ENCODE measurements around the gene MAP3K4.

Gene MAP3K4, protein sequence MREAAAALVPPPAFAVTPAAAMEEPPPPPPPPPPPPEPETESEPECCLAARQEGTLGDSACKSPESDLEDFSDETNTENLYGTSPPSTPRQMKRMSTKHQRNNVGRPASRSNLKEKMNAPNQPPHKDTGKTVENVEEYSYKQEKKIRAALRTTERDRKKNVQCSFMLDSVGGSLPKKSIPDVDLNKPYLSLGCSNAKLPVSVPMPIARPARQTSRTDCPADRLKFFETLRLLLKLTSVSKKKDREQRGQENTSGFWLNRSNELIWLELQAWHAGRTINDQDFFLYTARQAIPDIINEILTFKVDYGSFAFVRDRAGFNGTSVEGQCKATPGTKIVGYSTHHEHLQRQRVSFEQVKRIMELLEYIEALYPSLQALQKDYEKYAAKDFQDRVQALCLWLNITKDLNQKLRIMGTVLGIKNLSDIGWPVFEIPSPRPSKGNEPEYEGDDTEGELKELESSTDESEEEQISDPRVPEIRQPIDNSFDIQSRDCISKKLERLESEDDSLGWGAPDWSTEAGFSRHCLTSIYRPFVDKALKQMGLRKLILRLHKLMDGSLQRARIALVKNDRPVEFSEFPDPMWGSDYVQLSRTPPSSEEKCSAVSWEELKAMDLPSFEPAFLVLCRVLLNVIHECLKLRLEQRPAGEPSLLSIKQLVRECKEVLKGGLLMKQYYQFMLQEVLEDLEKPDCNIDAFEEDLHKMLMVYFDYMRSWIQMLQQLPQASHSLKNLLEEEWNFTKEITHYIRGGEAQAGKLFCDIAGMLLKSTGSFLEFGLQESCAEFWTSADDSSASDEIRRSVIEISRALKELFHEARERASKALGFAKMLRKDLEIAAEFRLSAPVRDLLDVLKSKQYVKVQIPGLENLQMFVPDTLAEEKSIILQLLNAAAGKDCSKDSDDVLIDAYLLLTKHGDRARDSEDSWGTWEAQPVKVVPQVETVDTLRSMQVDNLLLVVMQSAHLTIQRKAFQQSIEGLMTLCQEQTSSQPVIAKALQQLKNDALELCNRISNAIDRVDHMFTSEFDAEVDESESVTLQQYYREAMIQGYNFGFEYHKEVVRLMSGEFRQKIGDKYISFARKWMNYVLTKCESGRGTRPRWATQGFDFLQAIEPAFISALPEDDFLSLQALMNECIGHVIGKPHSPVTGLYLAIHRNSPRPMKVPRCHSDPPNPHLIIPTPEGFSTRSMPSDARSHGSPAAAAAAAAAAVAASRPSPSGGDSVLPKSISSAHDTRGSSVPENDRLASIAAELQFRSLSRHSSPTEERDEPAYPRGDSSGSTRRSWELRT (N-terminal part only)

DNA sequence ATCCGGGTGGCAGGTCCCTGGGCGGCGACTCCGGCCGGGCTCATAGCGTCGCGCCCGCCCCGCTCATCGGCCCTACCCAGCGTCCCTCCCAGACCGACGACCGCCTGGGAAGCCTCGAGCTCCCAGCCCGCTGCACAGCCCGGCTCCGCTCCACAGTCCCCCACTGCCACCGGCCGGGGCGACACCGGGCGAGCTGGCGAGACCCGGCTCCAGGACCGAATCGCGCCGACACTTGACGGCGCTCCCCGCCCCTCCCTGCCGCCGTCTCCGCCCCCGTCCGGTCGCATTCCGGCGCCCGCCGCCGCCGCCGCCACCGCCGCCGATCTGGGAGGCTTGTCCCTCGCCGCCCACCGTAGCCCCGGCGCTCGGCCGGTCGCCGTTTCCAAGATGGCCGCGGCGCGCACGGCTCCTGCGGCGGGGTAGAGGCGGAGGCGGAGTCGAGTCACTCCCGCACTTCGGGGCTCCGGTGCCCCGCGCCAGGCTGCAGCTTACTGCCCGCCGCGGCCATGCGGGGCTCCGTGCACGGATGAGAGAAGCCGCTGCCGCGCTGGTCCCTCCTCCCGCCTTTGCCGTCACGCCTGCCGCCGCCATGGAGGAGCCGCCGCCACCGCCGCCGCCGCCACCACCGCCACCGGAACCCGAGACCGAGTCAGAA, at the start of gene MAP3K4:
Gene MAP3K4, plus strand, starts transcription at position 364 of the 655 bp plus-strand sequence. Its CDS starts 163 bp downstream, at position 527.
- DNase-seq (ENCODE audit: low read depth) = peak; percentile 73

- DNase-seq (ENCODE audit: low read depth) = no peak
Observed at GRCh38 chr6:160943997-160944396, 47.6 kb upstream of the MAP3K4 start.

DNA sequence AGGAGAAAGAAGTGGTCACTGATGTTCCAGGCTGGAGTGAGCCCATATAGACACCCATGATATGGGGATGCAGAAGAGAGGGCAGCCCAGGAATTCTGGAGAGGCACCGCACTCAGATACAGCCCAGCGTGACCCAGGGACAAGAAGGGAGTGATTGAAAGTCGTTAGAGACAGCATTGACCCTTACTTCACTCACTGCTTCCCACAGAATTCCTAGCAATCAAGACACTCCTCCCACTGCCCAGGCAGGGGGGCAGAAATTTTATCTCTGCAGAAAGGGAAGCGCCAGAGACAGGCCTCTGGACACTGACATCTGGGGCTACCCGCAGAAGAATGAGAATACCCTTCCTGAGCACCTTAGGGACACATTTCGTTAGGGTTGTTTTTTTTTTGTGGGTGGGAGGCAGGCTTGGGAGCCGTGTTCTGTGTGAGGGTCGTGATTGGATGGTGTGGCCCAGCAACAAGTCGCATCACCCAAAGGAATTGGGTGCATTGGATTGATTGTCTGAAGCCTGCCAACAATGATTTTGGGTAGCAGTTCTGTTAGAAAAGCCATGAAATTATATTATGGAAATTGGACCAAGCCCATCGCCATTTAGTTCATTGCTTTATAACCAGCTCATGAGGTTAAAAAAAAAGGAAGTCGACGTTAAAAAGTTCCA, 45.9 kb upstream of the MAP3K4 start:
- DNase-seq (ENCODE audit: low read depth) = no peak

DNA sequence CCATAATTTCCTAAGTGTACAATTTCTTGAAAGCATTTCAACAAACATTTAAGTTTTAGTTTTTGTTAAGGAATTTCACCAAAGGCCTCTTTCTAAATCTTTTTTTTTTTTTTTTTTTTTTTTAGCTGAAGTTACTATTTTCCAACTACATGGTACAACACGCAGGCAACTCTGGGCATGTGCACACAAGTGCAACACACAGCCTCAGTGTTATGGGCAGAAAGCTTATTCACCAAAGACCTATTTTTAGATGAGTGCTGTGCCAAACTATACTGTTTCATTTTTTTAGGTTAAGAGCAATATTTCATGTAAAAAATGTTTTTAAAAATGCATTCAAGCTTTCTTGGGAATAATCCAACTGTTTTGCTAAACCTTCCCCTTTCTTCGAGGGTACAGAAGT, 42.0 kb upstream of the MAP3K4 start:
- no peak for DNase-seq (ENCODE audit: low read depth)

- no peak for DNase-seq (ENCODE audit: low read depth)
Observed at GRCh38 chr6:160950507-160950906, 41.1 kb upstream of the MAP3K4 start.

DNA sequence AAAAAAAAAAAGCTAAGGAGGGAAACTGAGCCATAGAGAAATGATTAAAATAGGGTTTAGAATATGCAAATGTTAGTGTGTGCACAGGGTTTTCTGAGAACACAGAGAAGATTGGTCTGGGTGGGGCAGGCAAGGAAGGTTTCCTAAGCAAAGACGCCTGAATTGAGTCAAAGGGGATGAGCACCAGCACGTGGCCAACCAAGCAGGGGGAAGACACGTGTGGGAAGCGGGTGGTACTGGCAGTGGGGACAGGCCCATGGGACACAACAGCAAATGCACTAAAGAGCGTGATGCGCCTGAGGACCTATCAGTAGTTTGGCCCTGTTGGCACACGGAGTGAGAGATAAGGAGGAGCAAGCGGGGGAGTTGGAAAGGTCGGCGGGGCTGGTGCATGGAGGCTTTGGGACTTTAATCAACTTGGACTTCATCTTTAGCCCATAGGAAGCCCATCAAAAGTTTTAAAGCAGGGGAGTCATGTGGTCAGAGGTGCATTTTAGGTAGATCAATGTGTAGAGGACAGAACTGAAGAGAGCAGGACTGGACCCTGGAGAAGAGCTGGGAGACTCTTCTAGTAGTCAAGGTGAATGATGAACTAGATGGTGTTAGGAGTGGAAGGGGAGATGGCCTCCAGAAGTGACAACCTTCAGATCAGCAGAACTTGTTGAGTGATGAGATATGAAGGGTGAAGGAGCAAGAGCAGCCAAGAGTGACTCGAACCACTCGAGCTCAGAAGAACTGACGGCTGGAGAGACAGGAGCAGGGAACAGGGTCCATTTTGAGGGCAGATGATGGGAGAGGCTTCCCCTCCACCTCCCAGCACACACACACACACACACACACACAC, 40.2 kb upstream of the MAP3K4 start:
- DNase-seq (ENCODE audit: low read depth) = no peak

- no peak for DNase-seq (ENCODE audit: low read depth)
Observed at GRCh38 chr6:160952633-160953281, 38.8 kb upstream of the MAP3K4 start.

DNA sequence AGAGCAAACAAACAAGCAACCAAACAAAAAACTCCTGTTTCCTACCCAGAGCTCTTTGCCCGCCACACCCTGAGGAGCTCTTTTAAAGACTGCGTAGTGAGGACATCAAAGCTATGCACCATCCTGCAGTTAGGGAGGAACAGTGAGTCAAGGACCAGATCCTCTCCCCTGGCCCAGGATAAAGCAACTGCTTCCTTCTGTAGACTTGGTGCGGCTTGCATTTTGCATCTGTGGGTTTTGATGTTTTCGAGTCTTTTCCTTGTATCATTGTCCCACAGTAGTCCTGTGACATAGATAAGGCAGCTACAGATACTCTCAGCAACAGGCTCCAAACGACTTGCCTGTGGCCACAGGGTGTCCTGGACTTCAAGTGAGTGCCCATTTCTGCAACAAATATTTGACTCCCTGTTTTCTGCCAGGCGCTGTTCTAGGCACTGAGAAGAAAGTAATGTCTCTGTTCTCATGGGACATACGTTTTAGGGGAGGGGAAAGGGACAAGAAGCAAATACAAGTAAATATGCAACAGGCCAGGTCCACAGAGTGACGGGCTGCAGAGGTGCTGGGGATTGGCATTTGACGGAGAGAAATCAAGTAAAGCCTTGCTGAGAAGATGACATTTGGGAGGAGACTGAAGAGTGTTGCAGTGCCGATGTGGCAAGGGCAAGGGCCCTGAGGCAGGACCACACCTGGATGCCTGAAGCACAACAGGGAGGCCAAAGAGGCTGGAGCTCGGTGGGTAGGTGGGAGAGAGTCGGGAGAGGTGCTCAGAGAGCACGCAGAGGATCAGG, 35.9 kb upstream of the MAP3K4 start:
- no peak for DNase-seq (ENCODE audit: low read depth)

DNA sequence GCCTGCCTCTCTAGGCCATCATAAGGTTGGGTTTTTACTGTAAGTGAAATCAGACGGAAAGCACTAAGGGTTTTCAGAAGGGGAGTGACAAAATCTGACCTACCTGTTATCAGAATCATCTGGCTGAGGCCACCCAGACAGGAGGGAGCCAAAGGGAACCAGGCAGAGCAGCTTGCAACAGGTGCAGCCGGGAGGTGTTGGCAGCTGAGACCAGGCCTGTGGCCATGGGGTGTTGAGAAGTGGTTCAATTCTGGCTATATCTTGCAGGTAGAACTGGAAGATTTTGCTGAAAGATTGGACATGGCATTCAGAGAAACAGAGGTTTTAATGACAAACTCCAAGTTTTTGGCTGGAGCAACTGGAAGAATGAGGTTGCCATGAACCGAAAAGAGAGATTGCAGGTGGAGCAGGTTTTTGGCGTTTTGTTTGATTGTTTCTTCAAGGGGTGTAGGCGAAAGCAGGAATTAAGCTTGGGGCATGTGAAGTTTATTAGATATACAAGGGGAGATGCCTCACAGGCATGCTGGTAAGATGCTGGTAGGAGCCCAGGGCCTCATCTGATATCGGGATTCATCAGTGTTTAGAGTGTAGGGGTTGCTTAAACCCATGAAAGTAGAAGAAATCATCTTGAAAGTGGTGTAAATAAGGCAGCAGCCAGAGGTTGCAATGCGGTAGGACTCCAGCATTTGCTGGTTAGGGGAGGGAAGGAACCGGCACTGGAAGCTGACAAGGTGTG, 35.1 kb upstream of the MAP3K4 start:
- DNase-seq (ENCODE audit: low read depth) = no peak

GRCh38 chr6:160959726-160960435, 31.7 kb upstream of the MAP3K4 start:
- DNase-seq (ENCODE audit: low read depth) = no peak

GRCh38 chr6:160960839-160961238, 30.7 kb upstream of the MAP3K4 start:
- no peak for DNase-seq (ENCODE audit: low read depth)

- DNase-seq (ENCODE audit: low read depth) = no peak
Observed at GRCh38 chr6:160962835-160963623, 28.5 kb upstream of the MAP3K4 start.

DNA sequence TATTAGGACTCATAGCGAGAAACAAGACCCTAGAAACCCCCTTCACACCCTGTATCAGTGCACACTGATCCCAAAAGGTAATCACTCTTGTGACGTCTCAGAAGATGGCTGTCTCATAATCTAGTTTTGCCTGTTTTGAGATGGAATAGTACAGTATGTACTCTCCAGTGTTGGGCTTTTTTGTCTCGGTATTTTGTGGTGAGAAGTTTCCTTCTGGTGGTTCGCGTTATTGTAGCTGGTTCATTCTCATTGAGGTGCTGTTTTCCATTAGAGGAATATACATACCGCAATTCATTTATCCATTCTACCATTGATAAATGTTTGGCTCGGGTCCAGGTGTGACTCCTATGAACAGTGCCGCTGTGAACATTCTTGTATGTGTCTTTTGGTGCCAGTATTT, 27.9 kb upstream of the MAP3K4 start:
- no peak for DNase-seq (ENCODE audit: low read depth)

DNA sequence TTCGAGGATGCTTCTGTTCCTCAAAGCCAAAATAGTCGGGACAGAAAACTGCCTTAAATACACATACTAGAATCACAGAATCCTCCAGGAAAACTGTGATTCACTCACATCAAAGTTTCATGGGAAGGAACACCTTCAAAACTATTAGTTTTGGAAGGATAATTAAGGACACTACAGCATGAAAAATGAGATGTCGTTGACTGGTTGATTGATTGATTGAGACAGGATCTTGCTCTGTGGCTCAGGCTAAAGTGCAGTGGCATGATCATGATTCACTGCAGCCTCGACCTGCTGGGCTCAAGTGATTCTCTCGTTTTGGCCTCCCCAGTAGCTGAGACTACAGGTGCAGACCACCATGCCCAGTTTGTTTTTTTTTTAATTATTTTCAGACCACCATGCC, 25.7 kb upstream of the MAP3K4 start:
- DNase-seq (ENCODE audit: low read depth) = no peak

DNA sequence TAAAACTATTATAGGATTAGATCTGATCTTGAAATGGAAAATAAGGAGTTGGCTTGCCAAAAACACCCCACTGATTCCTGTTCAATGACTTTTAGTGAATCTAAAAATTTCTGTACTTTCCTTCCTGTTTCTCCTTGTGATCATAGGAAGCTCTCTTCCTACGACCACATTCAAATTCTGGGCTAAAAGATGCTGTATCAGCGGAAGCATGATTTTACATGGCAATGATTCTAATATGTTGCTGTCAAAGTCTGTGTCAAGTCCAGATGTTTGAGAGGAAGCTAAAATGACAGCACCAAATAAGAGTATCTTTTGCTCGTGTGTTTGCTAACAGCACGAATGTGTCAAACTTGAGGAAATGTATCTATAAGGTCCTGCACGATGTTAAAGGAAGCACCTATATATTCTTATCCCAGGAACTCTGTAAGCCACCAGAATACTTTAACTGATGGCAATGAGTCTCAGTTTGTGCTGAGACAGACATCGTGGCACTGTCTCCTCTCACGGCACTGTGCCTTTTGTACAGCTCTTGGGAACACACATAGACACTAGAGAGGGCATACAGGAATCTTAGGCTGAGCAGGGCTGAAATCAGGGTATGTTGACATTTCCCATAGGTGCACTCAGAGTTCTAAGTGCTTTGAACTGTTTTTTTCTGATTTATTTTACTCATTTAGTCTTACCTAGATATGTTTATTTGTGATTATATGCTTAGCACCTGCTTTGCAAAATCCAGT, 24.9 kb upstream of the MAP3K4 start:
- no peak for DNase-seq (ENCODE audit: low read depth)

DNA sequence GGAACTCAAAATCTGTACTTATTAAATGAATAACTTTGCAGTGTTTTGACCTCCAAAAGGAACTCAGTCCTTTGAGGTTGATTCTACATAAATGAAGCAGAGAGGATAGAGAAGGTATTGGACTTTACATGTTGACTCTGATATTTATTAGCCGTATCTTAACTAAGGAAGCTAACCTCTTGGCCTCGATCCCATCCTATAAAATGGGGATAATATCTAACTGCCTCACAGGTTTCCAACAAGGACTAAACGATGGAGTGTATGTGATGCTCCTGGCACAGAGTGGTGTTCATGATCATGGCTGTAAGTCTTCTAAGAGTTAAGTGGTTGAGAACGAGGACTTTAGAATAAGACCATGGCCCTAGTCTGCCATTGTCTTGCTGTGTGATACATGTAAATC, 24.2 kb upstream of the MAP3K4 start:
- no peak for DNase-seq (ENCODE audit: low read depth)
